Uterus (tissue), 2 donors: ENCODE measurements around the gene TRIP11.

Source experiments
- POLR2A ChIP-seq, 2 donors: fragments of 450-650 bp; IDR thresholded peaks; one replicate each; pipeline ENCODE4 v1.6.1; 2016; ENCODE audit warnings: antibody characterized with exemption in 2 of 2, mild to moderate bottlenecking in 1 of 2, moderate library complexity in 1 of 2
- TF ChIP-seq, protein P1 (sequence below), 4 experiments: fragments of 200-600 bp in 2 of 4; fragments of 450-650 bp in 2 of 4; sonication (generic) in 2 of 4; IDR thresholded peaks; one replicate each; pipeline ENCODE4 v1.5.1; 2016 to 2019; ENCODE audit warnings: antibody characterized with exemption in 4 of 4, mild to moderate bottlenecking in 2 of 4, moderate library complexity in 1 of 4

DNA sequence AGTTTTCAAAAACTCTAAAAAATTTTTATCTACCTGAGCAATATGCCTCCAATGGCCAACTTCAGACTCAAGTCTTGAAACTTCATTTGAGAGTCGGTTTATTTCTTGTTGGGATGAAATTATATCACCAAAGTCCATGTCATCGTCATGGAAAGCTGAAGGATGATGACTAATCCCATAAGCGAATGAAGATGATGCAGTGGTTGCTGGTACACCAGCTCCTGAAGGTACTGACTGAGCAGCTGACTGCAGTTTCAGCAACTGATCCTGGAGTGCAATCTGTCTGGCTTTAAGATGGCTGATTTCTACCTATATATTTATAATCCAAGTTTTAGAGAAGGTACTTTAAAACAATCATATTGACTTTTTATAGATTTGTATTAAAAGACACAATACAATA, 18.3 kb downstream of the TRIP11 start:
- TF ChIP-seq, protein P1, sequence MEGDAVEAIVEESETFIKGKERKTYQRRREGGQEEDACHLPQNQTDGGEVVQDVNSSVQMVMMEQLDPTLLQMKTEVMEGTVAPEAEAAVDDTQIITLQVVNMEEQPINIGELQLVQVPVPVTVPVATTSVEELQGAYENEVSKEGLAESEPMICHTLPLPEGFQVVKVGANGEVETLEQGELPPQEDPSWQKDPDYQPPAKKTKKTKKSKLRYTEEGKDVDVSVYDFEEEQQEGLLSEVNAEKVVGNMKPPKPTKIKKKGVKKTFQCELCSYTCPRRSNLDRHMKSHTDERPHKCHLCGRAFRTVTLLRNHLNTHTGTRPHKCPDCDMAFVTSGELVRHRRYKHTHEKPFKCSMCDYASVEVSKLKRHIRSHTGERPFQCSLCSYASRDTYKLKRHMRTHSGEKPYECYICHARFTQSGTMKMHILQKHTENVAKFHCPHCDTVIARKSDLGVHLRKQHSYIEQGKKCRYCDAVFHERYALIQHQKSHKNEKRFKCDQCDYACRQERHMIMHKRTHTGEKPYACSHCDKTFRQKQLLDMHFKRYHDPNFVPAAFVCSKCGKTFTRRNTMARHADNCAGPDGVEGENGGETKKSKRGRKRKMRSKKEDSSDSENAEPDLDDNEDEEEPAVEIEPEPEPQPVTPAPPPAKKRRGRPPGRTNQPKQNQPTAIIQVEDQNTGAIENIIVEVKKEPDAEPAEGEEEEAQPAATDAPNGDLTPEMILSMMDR (IDR thresholded peaks at IDR 0.05), result no peak
- no peak for TF ChIP-seq POLR2A (IDR thresholded peaks at IDR 0.05)
